Subcutaneous abdominal adipose tissue (tissue), 5 donors: ENCODE measurements around the gene OR8S1.
"Not testable (repeated sequence)": the region's sequence is repeated elsewhere in the genome, so short reads cannot be mapped to it uniquely, and the experiment has no call there.

Experiments used
- H3K27ac ChIP-seq: one replicate; pipeline ENCODE4 v1.7.0; 2013; ENCODE audit warnings: low read depth, mild to moderate bottlenecking, inconsistent platforms, low read length, moderate library complexity
- H3K27me3 ChIP-seq, 5 donors: one replicate each; pipeline ENCODE4 v1.7.0; 2013; ENCODE audit warnings: low read length in 5 of 5, inconsistent platforms in 1 of 5; ENCODE audit not compliant: control insufficient read depth in 5 of 5, insufficient read depth in 4 of 5
- H3K36me3 ChIP-seq, 5 donors: one replicate each; pipeline ENCODE4 v1.7.0; 2013; ENCODE audit warnings: low read length in 5 of 5; ENCODE audit not compliant: control insufficient read depth in 5 of 5, insufficient read depth in 5 of 5
- H3K4me1 ChIP-seq, 5 donors: one replicate each; pipeline ENCODE4 v1.7.0; 2013; ENCODE audit warnings: low read length in 5 of 5, mild to moderate bottlenecking in 3 of 5, moderate library complexity in 1 of 5; ENCODE audit not compliant: control insufficient read depth in 5 of 5, insufficient read depth in 5 of 5
- H3K4me3 ChIP-seq, 5 donors: one replicate each; pipeline ENCODE4 v1.7.0; 2013; ENCODE audit warnings: low read length in 5 of 5, low read depth in 1 of 5
- H3K9ac ChIP-seq, 5 donors: one replicate each; pipeline ENCODE4 v1.7.0; 2013; ENCODE audit warnings: low read length in 5 of 5, mild to moderate bottlenecking in 4 of 5, moderate library complexity in 3 of 5
- H3K9me3 ChIP-seq, 5 donors: one replicate each; pipeline ENCODE4 v1.7.0; 2013; ENCODE audit warnings: low read length in 5 of 5; ENCODE audit not compliant: control insufficient read depth in 5 of 5
- donor health status: healthy.
- donor health status: healthy.
- donor health status: healthy.
- donor health status: healthy.
- donor health status: healthy.

Gene OR8S1

DNA sequence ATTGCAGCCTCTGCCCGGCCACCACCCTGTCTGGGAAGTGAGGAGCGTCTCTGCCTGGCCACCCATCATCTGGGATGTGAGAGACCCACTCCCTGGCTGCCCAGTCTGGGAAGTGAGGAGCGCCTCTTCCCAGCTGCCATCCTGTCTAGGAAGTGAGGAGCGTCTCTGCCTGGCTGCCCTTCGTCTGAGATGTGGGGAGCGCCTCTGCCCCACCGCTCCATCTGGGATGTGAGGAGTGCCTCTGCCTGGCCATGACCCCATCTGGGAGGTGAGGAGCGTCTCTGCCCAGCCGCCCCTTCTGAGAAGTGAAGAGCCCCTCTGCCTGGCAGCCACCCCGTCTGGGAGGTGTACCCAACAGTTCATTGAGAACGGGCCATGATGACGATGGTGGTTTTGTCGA, 26.2 kb downstream of the OR8S1 start:
- not testable (repeated sequence) for H3K4me3 ChIP-seq, H3K9ac ChIP-seq, H3K4me1 ChIP-seq, H3K27ac ChIP-seq, H3K27me3 ChIP-seq, H3K9me3 ChIP-seq, H3K36me3 ChIP-seq

DNA sequence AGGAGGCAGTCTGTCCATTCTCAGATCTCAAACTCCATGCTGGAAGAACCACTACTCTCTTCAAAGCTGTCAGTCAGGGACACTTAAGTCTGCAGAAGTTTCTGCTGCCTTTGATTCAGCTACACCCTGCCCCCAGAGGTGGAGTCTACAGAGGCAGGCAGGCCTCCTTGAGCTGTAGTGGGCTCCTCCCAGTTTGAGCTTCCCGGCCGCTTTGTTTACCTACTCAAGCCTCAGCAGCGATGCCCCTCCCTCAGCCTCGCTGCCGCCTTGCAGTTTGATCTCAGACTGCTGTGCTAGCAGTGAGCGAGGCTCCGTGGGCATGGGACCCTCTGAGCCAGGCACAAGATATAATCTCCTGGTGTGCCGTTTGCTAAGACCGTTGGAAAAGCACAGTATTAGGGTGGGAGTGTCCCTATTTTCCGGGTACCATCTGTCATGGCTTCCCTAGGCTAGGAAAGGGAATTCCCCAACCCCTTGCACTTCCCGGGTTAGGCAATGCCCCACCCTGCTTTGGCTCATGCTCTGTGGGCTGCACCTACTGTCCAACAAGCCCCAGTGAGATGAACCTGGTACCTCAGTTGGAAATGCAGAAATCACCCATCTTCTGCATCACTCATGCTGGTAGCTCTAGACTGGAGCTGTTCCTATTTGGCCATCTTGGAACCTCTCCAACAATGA, 28.4 kb downstream of the OR8S1 start:
- H3K27me3 ChIP-seq, H3K4me1 ChIP-seq, H3K9me3 ChIP-seq, H3K9ac ChIP-seq, H3K27ac ChIP-seq, H3K36me3 ChIP-seq, H3K4me3 ChIP-seq: not testable (repeated sequence)

DNA sequence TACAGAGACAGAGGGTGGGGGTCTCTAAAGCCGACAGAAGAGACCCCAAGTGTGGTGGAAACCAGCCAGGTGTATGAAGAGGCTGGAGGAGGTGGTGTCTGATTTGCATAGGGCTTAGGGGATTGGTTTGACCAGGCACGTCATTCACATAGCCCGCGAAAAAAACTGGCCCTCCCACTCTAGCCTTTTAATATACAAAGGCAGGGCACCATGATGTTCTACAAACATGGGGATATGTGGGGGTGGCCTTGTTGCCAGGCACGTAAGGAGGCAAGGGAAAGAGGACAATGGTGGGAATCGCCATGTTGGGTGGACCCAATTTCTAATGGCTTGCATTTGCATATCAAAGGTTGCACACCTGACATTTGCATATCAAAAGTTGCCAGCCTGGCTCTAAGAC, 31.2 kb downstream of the OR8S1 start:
- Histone ChIP-seq H3K4me3 (no peak overlapping the region), H3K9me3 (no peaks in the 10 kb centered on the region), H3K27ac (no peak overlapping the region), H3K36me3 (no peaks in the 10 kb centered on the region), H3K27me3 (peaks cover 0 to 7% (median 0%) of the 10 kb centered on the region in 5 donors), H3K4me1 (no peaks in the 10 kb centered on the region), H3K9ac (no peak overlapping the region)

DNA sequence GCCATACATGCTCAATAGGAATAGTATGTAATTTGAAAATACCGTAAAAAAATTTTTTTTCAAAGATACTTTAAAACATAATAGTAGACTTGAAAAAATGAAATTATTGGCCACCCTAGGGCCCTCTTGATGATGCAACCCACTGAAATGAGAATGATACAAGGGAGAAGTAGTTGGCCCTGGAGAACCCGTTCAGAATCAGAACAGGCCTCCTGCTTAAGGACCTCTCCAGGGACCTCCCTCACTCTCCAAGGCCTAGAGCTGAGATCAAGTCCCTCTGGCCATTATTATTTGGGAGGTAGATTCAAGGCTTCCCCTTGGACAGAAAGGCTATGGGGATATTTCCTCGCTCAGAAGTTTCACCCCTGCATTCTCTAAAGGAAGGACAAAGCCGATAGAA, 32.5 kb downstream of the OR8S1 start:
- no peaks in the 10 kb centered on the region for H3K9me3 ChIP-seq
- H3K27me3 ChIP-seq, result peaks cover 0 to 7% (median 1%) of the 10 kb centered on the region in 5 donors
- H3K4me3 ChIP-seq, result no peak overlapping the region
- no peaks in the 10 kb centered on the region for H3K36me3 ChIP-seq
- no peaks in the 10 kb centered on the region for H3K4me1 ChIP-seq
- no peak overlapping the region for H3K27ac ChIP-seq
- no peak overlapping the region for H3K9ac ChIP-seq

DNA sequence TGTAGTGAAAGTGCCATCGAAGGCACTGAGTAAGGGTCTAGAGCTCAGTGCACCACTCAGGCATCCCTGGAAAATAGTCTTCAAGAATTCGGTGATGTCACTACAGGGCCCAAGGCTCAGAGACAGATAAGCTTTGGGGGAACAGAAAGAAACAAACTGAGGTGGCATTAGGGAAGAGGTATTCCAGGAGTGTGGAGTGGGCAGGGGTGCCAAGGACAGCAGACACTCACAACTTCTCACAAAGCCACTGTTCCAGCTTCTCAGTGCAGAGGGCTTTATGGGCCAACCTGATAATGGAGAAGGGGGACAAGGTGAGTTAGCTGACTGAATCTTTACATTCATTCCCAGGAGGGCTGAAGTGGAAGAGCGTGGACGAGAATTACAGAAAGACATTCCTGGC, 42.3 kb downstream of the OR8S1 start:
- H3K27me3 ChIP-seq, result peaks cover 0 to 4% (median 0%) of the 10 kb centered on the region in 5 donors
- H3K9me3 ChIP-seq, result no peaks in the 10 kb centered on the region
- no peaks in the 10 kb centered on the region for H3K4me1 ChIP-seq
- no peak overlapping the region for H3K27ac ChIP-seq
- H3K9ac ChIP-seq, result no peak overlapping the region
- no peaks in the 10 kb centered on the region for H3K36me3 ChIP-seq
- no peak overlapping the region for H3K4me3 ChIP-seq

DNA sequence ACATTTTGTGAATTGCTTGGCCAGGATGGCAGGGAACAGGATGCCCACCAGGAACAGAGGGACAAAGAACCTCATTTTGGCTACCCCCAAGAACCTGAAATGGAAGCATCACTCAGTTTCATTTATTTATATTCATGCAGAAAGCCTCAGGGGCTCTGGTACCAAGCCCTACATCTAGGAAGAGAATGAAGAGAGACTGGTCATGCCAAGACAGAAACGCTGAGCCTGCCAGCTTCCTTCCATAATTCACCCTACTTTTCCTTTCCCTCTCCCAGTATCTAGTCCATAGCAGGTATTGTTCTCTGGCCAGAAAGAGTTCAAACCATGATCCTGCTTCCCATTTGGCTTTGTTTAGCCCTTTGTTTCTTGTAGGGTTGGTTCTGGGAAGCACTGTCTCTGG, 44.5 kb downstream of the OR8S1 start, which contains the start of gene LALBA:
Gene LALBA, minus strand, starts transcription at position 101 of the 400 bp plus-strand sequence. Its CDS starts 26 bp downstream, at position 75.
- Histone ChIP-seq H3K27me3 (no peaks in the 10 kb centered on the region), H3K9me3 (no peaks in the 10 kb centered on the region), H3K9ac (no peak within 1 kb of the TSS), H3K4me1 (no peaks in the 10 kb centered on the region), H3K27ac (no peak within 1 kb of the TSS), H3K36me3 (no peaks in the 10 kb centered on the region), H3K4me3 (no peak within 1 kb of the TSS)

DNA sequence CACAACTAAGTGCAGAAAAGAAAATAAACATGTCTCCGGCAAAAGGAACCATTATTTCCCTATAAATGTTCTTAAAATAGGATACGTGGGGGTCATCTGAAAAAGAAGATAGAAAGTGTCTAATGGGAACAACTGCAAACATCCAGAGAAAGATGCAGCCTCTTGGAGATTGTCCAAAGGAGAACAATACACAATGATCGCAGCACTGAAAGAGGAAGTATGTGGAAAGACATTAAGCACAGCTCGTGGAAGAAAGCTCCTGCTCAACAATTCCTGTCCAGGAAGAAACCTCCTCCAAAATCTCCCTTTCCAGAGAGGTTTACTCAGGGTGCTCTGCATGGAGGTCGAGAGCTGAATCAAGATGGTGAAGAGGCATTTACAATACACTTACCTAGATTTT, 46.9 kb downstream of the OR8S1 start:
- no peaks in the 10 kb centered on the region for H3K4me1 ChIP-seq
- H3K27me3 ChIP-seq, result no peaks in the 10 kb centered on the region
- H3K9me3 ChIP-seq, result no peaks in the 10 kb centered on the region

More for the DNA sequence above, 46.9 kb downstream of the OR8S1 start:
- Histone ChIP-seq H3K4me3 (no peak overlapping the region), H3K36me3 (no peaks in the 10 kb centered on the region), H3K9ac (no peak overlapping the region), H3K27ac (no peak overlapping the region)
